GM21515 (cell line): ENCODE measurements around the gene KIDINS220.

Experiments
- ATAC-seq: cut with Tn5 transposase; IDR thresholded peaks from one replicate; pipeline ENCODE4 v1.9.1; 2021; ENCODE audit not compliant: unreplicated experiment

Gene KIDINS220

GRCh38 chr2:8699839-8700238, 137.6 kb downstream of the KIDINS220 start:
- no peak for ATAC-seq

DNA sequence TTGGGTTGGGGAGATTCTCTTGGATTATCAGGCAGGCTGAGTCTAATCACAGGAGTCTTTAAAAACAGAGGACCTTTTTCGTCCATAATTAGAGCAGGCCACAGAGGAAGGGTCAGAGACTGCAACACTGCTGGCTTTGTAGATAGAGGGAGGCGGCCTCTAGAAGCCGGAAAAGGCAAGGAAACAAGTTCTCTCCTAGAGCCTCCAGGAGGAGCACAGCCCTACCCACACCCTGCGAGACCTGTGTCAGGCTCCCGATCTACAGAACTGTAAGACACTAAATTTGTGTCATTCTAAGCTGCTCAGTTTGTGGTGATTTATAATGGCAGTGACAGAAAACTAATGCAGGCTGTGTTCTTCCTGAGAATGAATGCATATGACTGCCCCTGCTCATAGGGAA, 140.2 kb downstream of the KIDINS220 start:
- no peak for ATAC-seq

GRCh38 chr2:8694737-8695136, 142.7 kb downstream of the KIDINS220 start:
- no peak for ATAC-seq

DNA sequence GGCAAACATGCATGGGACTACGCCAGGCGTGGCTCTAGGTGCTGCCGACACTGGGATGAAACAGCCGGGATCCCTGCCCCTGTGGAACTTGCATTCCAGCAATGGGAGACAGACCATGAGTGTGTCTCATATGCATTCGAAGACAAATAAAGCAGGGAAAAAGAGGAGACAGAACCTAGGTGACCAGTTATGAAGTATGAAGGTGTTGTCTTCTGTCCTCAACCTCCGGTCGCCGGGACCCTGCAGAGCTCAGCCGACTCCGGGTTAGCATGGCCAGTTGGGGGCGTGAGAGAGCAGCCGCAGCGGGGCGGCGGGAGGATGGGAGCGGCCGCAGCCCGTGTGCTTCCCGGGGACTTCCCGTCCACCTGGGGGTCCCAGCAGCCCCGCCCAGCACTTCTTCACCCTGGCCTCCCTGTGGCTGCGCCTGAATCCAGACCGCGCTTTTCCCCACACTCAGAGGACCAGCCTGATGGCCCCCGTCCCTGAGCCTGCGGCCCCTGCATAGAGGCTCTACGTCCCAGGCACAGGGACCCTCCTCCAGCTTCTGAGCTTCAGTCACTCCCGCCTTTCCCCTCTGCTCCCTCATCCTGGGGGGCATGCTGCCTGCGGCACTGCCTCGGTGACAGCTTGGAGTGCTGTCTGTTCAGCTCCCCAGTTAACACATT, 144.1 kb downstream of the KIDINS220 start:
- ATAC-seq, result no peak

DNA sequence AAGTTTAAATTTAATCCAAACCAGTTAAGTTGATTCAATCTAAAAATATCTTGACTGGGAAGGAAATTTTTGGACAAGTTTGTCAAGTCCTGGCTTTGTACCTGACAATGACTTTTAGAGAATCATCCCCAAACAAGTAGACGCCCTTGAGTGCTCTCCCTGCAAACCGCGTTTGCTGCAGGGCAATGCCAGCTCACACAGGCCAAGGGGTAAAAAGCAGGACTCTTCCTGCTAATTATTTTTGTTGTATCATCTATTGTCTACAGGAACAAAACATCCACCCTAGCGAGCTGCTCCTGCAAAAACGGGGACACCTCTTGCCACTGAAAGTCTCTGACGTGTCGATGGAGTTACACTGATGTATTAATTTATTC, 144.6 kb downstream of the KIDINS220 start:
- no peak for ATAC-seq

GRCh38 chr2:8691859-8692437, 145.5 kb downstream of the KIDINS220 start:
- ATAC-seq, result no peak

- no peak for ATAC-seq
Measured at GRCh38 chr2:8685697-8686358, 151.6 kb downstream of the KIDINS220 start.

- ATAC-seq, result no peak
Measured at GRCh38 chr2:8684878-8685696, 152.3 kb downstream of the KIDINS220 start.

DNA sequence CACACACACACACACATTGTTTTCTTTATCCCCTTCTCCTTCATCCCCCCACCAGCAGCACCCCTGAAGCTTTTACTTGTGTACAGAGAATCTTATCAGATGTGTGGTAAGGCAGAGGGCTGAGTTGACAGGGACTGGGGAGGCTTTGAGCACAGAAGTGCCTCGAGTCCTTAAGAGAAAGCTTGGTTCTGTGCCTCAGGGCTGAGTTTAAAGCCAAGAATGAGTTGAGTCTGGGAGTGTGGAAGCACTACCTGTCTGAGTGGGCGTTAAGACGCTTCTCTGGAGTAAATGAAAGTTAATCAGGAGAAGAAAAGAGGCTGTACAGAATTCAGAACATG, 152.9 kb downstream of the KIDINS220 start:
- no peak for ATAC-seq

DNA sequence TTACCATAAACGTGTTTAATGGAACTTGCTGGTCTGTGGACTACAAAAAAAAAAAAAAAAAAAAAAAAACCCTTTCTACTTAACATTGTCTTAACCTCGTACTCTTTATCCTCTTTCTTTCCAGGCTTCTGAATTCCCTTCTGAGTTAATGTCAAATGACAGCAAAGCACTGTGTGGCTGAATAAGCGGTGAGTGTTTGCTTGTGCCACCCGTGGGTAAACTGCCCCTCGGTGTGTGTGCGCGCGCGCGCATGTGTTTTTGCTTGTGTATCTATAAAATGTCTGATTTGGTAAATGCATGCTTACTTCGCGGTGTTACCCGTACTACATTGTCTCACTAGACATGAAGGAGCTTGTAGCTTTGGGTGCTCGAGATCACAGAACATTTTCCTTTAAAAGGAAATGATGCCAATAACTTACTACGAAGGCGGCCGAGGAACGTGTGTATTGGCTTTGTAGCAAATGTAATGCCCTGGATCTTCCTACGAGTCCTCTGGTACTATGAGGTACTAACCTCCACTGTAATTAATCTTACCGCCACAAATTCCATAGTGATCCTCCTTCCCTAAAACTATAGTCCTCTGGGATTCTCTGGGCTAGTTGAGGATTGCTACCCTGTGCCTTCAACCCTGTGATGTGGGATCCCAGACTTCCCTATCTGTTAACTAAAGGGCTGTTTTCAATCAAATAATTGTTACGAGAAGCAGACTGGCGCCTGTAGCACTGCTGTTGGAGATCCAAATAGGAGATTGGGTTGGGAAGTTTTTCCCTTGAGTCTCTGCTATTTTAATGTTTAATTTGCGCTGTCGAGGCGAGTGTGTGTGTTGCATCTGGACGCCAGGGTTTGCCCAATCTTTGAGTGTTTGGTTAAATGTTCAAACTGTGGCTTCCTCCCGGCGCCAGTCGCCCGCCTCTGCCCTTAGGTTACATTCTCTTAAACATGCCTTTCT, 154.4 kb downstream of the KIDINS220 start:
- no peak for ATAC-seq

DNA sequence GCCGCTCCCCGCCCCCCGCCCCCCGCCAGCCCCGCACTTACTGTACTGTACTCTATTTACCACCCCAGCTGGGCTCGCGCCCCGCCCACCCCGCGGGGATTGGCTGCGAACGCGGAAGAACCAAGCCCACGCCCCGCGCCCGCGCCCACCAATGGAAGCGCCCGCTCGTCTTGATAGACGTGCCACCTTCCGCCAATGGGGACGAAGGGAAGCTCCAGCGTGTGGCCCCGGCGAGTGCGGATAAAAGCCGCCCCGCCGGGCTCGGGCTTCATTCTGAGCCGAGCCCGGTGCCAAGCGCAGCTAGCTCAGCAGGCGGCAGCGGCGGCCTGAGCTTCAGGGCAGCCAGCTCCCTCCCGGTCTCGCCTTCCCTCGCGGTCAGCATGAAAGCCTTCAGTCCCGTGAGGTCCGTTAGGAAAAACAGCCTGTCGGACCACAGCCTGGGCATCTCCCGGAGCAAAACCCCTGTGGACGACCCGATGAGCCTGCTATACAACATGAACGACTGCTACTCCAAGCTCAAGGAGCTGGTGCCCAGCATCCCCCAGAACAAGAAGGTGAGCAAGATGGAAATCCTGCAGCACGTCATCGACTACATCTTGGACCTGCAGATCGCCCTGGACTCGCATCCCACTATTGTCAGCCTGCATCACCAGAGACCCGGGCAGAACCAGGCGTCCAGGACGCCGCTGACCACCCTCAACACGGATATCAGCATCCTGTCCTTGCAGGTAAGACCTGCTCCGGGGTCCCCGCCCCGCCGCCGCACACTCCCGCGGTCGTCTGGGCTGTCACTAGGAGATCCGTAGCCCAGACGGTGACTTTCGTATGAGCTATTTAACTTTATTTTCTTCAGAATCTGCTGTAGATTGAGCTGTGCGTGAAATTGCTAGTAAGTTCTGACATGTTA, 155.4 kb downstream of the KIDINS220 start, which contains the start of gene ID2:
Gene ID2 (plus strand): TSS at position 271 of the 907 bp plus-strand sequence. CDS start 110 bp downstream, at position 381.
- peak; percentile 67 for ATAC-seq

GRCh38 chr2:8680822-8681760, 156.3 kb downstream of the KIDINS220 start:
- no peak for ATAC-seq

DNA sequence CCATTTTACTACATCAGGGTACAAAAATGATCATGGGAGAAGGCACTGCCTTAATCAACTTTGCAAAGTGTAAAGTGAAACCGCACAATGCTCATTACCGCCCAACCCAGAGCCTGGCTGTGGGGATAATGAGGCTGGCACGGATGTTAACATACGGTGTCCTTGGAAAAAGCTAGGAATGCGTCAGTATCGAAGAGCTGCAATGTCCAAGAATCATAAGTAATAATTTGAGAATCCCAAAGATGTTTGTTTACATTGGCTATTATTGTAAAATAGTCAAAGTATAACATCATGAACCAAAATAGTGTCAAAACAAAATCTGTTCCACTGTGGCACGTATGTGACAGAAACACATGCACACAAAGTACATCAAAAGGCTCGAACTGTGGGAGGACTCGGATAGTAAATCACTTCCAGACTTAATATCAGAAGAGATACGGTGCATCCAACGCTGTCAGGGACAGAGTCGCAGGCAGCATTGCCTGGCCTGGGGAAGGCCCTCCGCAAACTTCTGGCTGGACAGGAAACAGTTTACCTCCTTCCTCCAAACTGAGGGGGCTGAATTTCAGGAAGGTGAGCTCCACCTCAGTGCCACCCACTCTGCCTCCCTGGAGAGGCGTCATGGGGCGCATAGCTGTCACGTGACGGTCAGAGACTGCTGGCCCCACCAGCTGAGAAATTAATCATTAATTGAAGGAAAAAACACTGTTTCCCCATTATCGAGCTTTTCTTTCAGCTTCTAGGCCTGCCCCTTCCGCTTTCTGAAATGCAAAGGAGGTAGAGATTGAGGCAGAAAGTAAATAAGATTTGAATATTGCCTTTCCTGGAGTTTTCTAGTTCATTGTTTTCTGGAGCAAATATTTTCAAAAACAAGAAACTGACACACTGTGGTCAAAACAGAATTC, 157.3 kb downstream of the KIDINS220 start:
- no peak for ATAC-seq

- no peak for ATAC-seq
Measured at GRCh38 chr2:8679567-8679826, 157.9 kb downstream of the KIDINS220 start.
